GM19438 (cell line): ENCODE results near the gene C12orf75.
"Not testable (repeated sequence)": the region's sequence is repeated elsewhere in the genome, so short reads cannot be mapped to it uniquely, and the experiment has no call there.

Experiments
- ATAC-seq: cut with Tn5 transposase; IDR thresholded peaks from one replicate; pipeline ENCODE4 v1.9.1; 2021; ENCODE audit warnings: low read depth; ENCODE audit not compliant: unreplicated experiment

C12orf75 gene

DNA sequence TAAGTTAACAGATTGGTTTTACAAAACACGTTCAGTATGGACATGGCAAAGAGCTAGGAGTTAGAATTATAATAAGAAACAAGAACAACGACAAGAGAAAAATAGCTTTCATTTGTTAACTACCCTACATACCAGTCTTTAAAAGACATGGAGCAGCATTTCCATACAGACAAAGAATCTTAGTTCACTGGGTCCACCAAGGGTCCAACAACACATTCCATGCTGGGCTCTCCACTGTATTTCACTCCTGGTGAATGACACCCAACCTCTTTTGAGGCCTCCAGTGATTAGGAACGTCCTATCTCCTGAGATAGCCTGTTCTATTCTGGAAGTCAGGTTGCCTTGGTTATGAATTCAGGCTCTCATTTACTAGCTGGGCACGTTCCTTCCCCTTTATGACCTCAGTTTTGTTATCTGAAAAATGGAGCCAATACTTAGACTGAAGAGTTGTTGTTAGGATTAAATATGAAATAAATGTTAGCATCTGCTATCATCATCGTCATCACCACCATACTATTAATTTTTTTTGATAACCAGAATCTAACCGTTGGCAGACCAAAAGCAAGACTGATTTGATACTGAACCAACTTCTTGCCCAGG, 37.7 kb downstream of the C12orf75 start:
- no peak for ATAC-seq

DNA sequence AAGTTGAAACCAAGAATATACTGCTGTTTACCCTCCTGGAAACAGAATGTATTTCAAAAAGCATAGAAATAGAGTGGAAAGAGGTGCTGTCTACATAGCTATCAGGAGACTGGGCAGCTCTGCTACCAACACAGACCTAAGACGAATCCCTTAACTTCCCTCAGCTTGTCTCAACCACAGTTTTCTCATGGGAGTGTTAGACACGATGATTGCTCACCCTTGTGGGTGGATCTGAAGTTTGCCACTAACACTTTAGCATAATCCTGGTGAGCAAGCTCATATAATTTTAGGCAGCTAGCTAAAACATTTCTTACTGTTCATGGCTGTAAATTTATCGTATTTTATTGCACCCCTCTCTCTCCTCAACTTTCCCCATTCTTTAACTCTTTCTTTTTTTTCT, 38.5 kb downstream of the C12orf75 start:
- no peak for ATAC-seq

DNA sequence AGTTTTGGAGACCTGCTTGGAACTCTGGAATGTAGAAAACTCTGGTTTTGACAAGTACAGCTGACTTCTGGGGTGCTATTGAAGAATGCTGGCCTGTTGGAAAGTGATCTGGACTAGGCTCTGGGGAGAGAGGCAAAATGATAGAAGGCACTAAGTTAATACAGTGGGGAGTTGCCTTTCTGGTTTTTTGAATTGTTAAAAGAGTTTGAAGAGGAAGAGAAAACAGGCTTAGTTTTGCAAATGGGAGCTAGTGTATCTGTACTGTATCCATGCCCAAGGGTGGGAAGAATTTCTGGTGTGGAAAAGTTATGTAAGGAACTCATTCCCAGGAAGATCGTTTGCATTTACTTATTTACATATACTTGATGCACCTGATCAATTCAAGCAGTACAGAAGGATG, 43.8 kb downstream of the C12orf75 start:
- ATAC-seq = no peak

DNA sequence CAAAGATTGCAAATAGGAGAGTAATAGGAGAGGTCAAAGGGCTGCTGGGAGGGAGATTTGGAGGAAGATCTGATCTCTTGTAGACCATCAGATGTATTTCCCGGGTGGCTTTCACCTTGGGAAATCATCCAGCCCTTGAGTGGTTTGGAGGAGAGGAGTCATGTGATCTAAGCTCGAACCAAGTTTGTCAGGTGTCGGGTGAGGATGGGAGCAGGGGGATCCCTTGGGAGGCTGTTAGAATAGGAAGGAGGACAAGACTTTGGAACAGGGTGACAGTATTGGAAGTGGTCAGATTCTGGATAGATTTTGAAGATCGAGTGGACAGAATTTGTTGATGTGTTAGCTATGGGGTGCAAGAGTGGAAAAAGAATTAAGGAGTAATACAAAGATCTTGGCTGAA, 46.6 kb downstream of the C12orf75 start:
- ATAC-seq = no peak

DNA sequence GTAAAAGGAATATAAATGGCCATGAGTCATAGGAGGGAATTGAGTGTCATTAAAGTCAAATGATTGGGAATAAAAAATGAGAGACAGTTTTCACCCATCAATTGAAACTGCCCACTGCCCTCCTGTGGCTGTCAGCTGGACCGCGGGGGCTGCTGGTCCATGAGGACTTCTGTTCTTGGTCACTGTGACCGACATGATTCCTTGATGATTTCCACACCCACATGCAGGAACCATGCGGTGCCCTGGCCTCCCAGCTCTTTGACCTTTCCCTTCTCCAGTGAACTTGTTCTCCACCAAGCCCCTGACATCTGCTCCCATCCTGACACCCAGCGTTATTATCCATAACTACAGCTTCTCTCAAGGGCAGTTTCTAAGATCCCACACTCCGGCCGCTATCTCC, 48.4 kb downstream of the C12orf75 start:
- no peak for ATAC-seq

DNA sequence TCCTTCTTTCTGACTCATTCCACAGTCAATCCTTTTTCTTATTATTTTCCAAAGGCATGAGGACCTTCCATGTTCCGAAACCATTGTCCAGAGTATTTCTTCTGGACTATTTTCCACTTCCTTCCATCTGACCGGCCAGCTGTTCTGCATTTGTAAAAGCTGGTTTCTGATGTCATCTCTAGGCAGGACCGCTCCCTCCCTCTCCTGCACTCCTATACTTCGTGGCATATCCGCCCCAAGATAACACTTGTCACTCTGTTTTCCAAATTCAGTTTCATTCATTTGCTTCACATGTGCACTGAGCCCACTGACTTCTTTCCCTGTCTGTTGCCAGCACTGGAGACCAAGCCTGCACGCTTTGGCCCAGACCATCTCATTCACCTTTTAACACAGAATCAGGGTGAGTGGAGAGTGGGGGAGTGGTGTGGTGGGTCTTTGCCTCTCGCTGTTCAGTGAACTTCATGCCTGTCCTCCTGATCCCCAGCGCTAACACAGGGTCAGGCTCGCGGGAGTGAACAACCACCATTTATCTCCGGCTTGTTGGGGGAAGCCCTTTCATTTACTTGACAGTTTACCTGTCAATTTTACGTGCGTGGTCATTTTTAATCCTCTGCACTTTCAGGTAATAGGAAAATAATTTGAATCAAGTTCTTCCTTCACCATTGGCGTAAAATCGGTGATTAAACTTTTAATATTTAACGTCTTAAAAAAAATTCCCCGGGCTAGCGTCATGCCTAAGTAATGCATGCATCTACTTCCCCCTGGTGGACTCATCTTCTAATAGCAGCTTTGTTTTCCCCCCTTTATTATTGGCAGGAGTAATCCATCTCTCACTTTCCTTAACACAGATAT, 52.5 kb downstream of the C12orf75 start:
- ATAC-seq = no peak

DNA sequence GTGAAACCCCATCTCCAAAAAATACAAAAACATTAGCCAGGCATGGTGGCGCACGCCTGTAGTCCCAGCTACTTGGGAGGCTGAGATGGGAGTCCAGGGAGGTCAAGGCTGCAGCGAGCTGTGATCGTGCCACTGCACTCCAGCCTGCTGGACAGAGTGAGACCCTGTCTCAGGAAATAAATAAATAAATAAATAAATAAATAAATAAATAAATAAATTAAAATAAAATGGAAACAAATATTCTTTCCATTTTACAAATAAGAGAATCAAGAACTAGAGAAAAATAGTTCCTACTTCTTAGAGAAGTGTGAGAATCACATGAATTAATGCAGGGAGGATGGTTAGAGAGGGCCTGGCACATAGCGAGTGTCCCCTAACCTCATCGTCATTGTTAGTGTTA, 53.7 kb downstream of the C12orf75 start:
- ATAC-seq = no peak

DNA sequence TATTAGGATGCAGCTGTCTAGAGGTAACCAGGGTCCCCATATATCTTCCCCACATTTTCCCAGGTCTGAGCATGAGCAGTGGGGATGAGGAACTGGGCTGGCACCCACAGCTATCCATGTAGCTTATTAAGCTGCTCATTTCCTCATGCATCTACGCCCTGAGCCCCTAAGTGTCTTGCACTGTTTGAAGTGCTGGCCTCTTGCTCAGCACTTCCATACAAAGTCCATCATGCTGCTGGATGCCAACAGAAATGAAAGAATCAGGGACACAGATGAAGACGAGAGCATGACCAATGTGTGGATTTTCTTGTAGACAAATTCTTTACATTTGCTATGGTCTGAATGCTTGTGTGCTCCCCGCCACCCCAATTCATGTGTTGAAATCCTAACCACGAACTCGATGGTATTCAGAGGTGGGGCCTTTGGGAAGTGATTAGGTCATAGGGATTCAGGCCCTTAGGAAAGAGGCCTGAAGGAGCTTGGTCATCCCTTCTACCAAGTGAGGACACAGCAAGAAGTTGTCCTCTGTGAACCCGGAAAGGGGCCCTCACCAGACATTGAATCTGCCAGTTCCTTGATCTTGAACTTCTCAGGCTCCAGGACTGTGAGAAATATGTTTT, 54.5 kb downstream of the C12orf75 start:
- ATAC-seq = no peak

DNA sequence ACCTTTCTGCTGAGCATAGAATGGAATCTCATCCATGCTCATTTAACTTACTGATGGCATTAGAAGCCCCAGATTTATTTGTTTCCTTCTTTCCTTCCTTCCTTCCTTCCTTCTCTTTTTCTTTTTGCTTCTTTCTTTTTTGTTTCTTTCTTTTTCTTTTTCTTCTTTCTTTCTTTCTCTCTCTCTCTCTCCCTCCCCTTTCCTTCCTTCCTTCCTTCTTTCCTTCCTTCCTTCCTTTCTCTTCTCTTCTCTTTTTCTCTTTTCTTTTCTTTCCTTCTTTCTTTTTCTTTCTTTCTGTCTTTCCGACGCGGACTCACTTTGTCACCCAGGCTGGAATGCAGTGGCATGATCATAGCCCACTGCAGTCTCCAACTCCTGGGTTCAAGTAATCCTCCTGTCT, 55.9 kb downstream of the C12orf75 start:
- no peak for ATAC-seq

DNA sequence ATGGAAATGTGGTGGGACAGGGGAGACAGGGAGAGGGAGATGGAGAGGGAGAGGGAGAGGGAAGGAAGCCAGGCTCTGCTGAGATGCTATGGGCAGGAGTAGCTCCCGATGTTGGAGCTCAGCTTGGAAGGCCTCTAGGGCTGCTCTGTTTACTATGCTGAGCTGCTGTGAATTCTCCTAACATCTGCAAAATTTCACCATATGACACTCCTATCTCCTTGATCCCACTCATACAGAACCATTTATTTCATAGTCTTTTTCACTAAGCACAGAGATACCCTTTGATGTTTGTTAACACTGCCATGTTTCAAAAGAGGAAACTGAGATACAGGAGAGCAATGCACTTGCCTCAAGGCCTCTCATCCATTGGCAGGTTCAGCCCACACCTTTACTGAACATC, 60.7 kb downstream of the C12orf75 start:
- no peak for ATAC-seq

DNA sequence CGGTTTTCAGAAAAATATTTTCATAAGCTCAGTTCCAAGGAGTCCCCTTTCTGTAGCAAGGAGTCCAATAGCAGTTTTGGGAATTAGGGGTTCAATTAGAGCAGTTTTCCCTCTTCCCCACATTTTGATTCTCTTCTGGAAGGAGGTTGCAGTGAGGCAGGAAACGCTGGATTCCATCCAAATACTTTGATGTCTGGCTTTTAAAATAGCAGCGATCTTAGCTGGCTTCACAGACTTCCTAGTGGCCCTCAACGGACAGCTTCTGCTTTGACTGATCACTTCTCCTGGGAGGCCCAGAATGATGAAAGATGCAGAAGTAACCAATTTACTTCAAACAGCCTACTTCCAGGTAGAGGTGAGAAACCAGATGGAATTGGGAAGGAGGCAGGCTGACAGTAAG, 63.1 kb downstream of the C12orf75 start:
- ATAC-seq = no peak

DNA sequence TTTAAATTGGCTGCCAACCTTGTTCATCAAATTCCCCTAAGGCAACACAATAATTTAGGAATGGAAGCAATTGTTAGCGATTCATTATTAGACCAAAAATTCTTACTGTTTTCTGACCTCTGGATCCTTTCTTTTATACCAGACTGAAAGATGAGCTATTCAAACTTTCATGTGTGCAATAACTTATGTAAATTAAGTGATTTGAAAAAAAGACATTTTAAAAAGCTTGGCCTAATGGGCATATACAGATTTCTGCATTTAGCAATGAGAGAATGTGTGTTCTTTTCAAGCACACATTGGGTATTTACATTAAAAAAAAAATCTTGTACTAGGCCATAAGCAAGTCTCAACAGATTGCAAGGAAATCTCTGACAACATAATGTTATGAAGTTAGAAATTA, 65.5 kb downstream of the C12orf75 start:
- ATAC-seq = no peak

DNA sequence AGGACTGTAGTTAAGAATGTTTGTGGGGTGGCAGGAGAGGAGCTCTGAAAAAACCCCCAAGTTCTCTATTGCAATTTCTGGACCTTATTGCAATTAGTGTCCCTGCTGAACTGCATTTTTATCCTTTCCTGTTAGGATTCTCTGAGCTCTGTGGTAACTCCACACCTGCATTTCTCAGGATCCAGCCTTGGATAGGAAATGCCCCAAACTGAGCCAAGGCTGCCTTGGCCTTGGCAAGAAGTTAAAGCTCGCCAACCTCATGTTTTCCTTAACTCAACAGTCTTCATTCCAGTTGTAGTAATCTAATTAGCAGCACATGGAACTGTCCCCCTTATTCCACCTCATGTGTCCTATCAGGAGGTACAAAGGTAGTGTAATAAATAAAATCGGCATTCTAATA, 66.5 kb downstream of the C12orf75 start:
- ATAC-seq = no peak

DNA sequence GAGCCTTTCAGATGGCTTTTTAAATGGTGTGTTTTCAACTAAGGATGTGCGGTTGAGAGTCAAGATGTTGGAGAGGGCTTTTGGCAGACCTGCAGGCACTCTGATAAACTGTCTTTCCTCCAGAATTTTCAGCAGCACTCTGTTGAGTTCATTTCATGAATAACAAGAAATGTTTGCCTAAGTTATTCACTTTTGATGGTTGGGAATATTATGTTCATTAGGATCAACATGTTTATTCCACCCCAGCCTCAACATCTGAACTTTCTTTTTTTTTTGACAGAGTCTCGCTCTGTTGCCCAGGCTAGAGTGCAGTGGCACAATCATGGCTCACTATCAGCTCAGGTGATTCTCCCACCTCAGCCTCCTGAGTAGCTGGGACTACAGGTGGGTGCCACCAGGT, 68.4 kb downstream of the C12orf75 start:
- ATAC-seq = no peak

DNA sequence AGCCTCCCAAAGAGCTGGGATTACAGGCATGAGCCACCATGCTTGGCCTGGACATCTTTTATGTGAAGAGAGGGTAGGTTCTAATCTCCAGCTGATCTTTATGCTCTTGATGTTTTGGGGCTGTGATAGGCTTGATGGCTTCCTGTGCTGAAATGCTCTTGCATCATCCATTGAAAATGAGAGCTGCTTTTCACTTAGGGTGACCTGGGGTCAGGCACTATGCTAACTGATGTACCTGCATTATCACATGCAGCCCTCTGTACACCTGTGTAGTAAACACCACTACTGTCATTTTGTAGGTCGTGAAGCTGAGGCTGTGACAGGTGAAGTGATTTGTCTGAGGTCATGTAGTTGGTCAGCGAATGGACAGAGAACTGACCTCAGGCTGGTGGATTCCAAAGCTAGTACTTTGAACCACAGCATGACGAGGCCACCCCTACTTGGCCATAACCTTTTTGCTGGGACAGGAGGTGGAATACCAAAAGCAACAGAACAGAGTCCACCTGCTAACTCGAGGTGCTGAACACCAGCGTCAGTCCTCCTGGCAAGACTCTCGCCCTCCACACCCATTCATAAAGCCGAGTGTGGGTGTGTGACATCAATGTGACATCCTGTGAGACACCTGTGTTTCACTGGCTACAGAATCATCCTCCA, 69.1 kb downstream of the C12orf75 start:
- no peak for ATAC-seq

DNA sequence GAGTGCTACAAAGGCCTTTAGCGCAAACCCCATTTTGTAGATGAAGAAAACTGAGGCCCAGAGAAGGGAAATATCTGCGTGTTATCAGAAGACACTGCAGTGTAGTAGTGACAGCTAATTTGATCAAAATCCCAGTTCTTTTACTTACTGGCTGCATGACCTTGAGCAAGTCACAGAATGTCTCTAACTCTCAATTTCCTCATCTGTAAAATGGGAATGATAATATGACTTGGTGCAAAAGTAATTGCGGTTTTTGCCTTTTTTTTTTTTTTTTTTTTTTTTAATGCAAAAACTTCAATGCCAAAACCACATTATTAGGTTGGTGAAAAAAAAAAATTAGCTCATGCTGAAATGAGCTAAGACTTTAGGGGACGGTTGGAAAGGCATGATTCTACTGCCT, 69.7 kb downstream of the C12orf75 start:
- ATAC-seq = no peak

DNA sequence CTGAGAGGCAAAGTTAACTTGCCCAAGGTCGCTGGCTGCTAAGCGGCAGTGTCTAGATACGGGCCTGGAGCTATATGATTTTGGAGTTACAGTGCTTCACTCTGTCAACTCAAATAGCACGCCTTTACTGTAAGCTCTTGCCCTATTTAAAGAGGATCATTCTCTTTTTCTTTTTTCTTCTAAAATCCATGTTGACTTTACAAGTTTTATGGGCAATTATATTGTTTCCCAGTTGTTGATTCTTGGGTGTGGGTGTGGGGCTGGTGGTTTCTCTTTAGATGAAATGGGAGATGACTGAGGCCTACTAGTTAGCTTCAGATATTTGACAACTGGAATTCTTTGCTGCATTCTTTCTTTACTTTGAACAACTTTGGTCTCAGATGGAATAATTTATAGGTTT, 70.7 kb downstream of the C12orf75 start:
- ATAC-seq = no peak

DNA sequence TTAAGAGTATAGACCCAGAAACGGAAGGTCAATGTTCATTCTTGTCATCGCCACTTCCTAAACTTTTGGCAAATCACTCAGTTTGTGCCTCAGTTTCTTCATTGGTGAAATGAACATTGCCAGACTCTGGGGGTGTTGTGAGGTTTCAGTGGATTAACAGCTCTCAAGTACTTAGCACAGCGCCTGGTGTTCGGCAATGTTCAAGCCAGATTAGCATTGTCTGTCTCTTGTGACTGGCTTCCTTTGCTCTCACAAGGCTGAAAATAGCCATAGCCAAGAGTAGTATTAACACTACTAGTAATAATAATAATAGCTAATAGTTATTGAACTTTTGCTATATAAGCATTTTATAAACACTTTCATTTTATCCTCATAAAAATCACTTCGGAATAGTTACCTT, 71.9 kb downstream of the C12orf75 start:
- ATAC-seq = no peak

DNA sequence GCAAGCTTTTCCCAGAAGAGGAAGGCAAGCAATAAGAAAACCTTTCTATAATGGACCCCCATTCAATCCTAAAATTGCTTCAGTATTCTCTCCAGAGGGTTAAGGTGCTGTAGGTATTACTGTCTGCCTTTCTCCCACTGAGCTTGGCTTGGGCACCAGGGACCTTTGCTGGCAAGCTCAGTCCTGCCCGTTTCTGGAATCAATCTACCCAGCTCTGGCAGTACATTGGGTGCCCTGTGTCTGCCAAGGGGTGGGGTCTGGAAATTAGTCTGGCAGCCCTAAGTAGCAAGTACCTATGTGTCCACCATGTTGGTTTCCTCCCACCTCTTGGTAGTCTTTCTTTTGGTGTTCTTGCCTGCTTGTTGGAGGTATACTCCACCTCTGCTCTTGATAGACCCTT, 72.6 kb downstream of the C12orf75 start:
- no peak for ATAC-seq

DNA sequence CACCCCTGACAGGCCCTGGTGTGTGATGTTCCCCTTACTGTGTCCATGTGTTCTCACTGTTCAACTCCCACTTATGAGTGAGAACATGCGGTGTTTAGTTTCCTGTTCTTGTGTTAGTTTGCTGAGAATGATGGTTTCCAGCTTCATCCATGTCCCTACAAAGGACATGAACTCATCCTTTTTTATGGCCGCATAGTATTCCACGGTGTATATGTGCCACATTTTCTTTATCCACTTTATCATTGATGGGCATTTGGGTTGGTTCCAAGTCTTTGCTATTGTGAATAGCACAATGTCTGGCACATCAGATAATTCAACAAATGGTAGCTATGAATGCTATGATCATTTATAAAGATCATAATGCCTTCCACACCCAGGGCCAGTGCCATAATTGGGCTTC, 73.6 kb downstream of the C12orf75 start:
- not testable (repeated sequence) for ATAC-seq

DNA sequence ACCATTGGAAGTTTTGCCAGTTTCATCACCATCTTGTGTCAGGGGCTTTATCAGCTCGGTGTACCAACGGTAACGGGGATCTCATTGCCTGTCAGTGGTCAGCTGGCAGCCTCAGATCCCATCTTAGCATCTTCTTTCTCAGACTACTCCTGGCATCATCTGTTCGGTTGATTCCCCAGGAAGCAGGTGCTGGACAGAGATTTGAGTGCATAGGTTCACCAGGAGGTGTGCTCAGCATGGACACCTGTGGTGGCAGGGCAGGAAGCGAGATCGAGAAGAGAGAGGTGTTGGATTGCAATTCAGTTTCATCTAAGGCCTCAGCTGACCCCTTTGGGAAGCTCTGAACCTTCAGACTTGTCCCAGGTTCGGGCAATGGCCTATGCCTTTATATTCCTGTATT, 76.0 kb downstream of the C12orf75 start:
- no peak for ATAC-seq
